Activated CD8-positive, alpha-beta memory T cell treated with anti-CD3 and anti-CD28 coated beads, Interleukin-2, amount 50 U/mL, for 1 hour (primary cell): ENCODE data around the gene MDM2.

Source experiments
- DNase-seq: peaks from one replicate; pipeline ENCODE4 v3.0.0-alpha.2; 2020; ENCODE audit errors: extremely low read depth

MDM2 gene

DNA sequence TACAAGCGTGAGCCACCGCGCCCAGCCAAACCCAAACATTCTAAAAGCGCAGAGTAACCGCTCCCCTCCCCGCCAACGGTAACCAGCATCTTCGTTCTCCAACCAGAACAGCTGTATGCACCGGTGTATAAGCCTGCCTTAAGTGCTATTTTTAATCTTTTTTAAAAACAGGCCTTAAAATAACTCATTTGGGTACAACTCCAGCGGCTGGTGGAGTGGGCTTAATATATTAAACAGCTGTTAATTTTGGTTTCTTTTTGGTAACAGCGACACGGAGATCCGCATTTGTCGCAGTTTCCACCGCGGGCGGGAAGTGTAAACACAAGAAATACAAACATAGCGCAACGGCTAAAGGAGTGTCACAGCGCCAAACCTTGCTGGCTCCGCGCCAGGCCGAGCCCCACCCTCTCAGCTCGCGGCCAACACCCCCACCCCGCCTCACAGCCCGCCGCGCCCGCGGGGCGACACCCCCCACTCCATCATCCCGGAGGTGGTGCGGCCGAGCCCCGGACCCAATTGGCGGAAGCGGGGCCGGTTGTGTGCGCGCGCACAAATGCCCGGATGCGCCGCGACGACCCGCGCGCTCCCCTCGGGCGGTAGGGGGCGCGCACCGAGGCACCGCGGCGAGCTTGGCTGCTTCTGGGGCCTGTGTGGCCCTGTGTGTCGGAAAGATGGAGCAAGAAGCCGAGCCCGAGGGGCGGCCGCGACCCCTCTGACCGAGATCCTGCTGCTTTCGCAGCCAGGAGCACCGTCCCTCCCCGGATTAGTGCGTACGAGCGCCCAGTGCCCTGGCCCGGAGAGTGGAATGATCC, at the start of gene MDM2:
Gene MDM2, plus strand, starts transcription at position 602 of the 812 bp plus-strand sequence. CDS start 301 bp downstream, outside the sequence.
- DNase-seq: peak; percentile 88

DNA sequence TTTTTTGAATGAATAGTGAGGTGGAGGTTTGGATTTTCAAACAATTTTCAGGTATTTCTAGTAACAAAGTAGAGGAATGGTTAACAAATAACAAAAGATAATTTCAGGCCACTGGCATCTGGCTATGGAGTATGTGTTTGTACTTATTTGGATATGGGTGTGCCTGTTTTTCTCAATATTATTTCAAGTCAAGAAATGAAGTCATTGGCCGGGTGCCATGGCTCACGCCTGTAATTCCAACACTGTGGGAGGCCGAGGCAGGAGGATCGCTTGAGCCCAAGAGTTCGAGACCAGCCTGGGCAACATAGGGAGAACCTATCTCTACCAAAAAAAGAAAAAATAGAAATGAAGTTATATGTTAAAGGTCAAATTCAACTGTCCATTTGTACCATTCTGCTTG, 48.1 kb upstream of the MDM2 start:
- no peak for DNase-seq

DNA sequence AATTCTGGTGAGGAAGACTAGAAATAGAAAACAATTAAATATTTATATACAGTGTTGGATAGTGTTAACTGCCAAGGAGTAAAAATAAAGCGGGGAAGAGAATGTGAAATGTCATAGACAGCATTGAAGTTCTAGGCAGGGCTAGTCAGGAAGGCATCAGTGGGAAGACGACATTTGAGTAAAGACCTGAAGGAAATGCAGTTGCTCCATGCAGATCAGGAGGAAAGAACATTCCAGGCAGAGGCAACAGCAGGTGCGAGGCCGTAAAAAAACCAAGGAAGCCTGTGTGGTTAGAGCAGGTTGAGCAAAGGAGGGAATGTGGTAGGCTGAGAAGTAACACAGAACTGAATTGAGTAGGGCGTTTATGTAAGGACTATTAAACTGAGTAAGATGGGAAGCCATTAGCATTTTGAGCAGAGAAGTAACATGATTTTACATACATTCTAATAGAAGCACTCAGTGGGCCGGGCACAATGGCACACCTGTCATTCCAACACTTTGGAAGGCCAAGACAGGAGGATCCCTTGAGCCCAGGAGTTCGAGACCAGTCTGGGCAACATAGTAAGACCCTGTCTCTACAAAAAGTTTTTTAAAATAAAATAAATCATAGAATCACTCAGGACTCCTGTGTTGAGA, 47.1 kb upstream of the MDM2 start:
- DNase-seq: no peak

DNA sequence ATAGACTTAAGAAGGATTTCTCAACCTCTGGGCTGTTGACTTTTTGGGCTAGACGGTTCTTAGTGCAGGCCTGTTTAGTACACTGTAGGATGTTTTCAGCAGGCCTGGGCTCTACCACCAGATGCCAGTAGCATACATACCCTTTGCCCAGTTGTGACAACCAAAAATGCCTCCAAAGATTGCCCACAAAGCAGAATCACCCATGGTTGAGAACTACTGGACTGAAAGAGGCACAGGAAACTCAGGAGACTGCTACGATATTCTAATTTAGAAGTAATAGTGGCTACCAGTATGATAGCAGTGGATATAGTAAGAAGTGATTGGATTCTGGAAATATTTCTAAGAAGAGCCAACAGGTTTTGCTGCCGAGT, 46.5 kb upstream of the MDM2 start:
- DNase-seq: no peak

DNA sequence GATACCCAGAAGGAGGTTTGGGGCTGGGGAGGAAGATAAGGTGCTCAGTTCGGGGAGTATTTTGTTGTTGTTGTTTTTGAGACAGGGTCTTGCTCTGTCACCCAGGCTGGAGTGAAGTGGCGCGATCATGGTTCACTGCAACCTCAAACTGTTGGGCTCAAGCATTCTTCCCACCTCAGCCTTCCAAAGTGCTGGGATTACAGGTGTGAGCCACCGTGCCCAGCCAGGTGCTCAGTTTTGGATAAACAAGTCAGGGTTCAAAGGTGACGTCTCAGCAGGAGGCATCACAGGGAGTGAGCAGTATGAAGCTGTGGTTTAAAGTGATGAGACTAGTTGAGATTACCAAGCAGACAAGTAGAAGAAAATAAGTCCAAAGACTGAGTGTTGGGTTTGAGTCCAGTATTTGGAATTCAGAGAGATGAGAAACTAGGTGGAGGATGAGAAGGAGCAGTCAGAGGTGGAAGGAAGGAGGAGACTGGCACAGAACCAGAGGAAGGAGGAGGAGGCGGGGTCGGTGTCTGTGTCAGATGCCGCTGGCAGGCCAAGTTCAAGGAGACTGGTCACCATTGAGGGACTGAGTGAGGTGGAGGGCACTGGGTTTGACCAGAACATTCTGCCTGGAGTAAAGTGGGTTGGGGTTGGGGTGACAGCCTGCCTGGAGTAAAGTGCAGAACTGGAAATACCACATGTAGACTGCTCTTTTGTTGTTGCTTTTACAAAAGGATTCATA, 45.9 kb upstream of the MDM2 start:
- no peak for DNase-seq

DNA sequence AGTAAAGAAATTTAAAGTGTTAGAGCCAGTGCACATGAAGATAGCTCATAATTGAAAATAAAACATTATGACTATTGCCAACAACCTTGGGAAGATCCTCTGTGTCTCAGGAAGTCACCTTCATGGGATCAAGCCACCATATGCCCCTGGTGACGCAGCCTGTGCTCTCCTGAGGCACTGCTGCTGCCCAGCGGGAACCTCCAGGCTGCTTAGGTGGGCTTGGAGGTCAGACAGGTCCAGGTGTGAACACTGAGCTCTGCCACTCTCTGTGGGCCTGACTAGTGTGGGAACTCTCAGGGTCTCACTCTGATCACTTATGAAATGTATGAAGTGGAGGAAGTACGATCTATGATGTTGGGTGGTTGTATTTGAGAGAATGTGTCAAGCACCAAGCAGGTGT, 45.3 kb upstream of the MDM2 start:
- DNase-seq: no peak

DNA sequence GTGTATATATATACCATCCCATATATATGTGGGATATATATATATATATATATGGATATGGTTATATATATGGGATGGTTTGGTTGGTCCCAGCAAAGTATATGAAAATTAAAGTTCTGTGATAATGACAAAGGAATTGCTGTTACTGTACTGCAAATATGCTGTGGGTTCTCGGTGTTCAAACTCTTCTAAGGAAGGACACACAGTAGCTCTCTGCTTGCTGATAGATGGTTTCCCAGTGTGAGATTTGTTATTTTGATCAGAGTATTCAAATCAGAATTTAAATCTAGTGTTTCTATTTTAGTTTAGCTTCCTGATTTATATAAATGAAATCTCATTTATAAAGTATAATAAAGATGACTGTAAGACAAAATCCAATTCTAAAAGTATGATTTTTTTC, 42.3 kb upstream of the MDM2 start:
- DNase-seq: no peak

DNA sequence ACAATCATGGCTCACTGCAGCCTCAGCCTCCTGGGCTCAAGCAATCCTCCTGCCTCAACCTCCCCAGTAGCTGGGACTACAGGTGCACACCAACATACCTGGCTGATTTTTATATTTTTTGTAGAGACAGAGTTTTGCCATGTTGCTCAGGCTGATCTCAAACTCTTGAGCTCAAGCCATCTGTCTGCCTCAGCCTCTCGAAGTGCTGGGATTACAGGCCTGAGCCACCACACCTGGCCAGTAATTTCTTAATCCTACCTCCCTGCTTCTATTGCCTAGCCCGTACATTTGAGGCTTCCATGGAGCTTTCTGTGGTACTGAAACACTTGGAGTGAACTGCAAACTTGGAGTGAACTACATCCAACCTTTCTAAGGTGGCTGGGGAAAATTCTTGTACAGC, 41.3 kb upstream of the MDM2 start:
- no peak for DNase-seq

DNA sequence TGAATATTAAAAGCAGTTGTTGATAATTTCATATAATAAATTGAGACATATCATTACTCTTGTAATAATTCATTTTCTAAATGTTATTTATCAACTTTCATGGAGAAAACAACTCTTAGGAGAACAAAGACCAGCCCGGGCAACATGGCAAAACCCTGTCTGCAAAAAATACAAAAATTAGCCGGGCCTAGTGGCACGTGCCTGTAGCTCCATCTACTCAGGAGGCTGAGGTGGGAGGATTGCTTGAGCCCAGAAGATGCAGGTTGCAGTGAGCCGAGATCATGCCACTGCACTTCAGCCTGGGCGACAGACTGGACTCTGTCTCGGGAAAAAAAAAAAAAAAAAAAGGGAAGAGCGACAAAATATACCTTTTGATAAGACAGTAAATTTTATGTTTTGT, 40.8 kb upstream of the MDM2 start:
- no peak for DNase-seq

DNA sequence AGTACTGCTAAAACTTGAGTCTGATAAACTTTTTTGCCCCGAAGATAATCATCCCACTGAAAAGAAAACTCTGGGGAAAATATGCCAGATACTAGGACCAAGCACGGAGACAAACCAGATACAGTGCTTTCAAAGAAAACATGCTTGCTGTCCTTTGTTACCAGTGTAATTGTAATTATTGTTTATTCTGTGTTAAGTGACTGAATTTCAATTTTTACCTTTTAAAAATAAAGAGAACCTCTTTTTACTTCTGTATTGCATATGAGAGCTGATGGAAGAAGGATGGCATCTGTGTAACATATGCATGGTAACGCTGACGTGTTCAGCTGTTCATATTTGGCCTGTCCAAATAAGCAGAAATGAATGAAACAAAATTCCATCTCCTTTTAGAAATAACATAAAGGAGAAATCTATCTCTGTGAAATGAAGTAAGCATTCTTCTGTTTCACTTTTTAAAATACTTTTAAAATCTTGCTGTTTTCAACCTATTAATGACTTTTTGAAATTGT, 39.5 kb upstream of the MDM2 start:
- no peak for DNase-seq

DNA sequence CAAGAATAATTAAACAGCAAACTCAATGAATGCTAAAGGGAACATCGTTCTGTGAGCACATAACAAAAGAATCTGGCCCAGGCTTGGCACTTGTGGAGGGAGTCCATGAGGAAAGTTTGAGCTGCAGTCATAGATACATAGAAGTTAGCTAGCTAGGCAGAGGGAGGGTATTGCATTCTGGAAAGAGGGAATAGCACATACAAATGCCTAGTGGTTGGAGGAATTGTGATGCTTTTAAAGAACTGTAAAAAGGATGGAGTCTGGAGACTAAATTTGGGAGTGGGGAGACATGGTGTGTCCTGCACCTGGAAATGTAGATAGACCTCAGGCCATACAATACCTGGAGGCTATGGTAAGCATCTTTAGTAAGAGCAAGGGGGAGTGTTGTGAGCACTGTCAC, 38.0 kb upstream of the MDM2 start:
- DNase-seq: no peak

DNA sequence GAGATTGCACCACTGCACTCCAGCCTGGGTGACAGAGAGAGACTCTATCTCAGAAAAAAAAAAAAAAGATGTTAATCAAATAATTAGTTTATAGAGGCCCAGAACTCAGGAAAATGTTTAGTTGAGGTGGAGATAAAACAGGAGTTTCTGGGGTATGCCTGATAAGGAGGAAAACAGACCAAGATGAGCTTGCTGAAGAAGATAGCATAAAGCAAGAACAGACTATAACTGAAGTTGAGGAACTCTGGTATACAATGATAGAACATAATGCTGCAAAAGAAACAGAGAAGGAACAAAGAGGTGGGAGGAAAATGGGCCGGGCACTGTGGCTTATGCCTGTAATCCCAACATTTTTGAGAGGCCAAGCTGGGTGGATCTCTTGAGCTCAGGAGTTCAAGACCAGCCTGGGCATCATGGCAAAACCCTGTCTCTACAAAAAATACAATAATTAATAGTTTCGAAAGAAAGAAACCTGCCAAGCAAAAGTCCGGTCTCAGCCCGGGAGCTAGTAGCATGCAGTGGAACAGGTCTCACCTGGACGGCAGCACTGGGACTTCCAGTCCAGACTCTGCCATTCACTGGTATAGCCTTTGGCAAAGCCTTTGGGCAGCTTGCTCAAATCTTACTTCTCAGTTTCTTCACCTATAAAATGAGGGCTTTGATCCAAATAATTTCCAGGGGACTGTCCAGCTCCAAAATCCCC, 36.6 kb upstream of the MDM2 start:
- no peak for DNase-seq

DNA sequence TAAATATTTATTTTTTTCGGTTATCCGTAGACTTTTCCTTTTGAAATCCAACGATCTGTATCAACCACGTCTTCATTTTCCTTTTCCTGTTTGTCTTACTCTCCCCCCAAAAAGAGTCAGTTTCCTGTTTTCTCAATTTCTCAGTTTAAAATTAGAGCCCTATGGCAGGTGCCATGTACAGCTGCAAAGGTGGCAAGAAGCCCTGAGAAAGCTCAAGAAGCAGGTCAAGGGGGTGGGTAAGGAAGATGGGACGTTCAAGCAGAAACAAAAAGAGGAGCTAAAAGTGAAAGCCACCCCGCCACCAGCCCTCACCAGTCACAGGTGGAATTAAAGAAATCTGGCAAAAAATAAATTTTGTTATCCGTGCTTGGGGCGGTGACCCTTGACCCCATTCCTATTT, 35.3 kb upstream of the MDM2 start:
- DNase-seq: no peak

DNA sequence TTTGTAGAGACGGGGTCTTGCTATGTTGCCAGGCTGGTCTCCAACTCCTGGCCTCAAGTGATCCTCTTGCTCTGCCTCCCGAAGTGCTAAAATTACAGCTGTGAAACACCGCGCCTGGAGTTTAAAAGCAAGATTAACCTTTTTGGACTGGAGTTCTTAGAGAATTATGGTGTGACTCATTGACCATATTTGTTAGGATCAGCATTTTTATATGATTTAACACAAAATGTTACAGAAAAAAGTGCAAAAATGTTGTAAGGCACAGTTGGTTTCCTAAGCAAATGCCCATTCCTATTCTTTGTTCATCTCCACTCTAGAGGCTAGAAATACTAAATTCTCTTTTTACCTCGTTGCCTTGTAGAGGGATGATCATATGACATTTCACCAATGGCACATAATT, 34.4 kb upstream of the MDM2 start:
- DNase-seq: no peak

DNA sequence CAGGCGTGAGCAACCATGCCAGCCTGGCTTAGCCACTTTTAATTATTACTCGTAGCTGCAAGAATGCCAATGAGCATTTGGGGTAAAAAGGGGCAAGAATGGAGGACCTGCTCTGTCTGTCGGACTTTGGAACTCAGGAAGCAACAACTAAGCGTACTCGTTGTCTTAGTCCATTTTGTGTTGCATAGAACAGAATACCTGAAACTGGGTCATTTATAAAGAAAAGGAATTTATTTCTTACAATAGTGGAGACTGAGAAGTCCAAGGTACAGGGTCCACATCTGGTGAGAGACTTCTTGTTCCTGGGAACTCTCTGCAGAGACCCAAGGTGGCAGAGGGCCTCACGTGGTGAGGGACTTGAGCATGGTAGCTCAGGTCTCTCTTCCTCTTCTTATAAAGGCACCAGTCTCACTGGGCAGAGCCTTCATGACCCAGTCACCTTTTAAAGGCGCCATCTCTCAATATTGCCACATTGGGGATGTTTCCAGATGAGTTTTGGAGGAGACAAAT, 32.8 kb upstream of the MDM2 start:
- no peak for DNase-seq

DNA sequence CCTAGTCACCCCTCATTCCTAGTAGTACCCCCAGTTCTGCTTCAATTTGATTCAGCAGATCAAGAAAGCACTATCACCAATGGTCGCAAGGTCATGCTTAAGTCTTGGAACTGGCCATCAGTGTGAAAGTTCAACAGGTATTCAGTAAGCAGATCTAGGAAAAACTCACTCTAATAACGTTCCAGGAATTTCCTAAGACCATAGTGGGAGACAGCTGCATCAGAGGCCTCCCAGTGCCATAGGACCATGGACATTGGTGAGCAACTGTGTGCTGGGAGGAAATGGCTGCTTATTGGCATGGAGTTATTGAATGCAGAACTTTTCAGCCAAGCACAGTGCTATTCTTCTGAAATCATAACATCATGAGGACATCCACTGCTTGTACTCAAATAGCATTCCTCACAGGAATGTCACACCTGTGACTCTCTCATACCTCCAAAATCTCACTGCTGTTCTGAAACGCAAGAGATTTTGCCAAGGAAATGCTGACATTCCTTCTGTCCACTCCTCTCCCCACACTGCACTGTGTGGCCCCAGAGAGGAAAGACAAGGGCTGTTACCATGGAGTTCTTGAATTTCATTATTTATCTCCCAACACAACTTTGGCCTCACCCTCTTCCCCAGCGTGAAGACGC, 30.9 kb upstream of the MDM2 start:
- DNase-seq: no peak

DNA sequence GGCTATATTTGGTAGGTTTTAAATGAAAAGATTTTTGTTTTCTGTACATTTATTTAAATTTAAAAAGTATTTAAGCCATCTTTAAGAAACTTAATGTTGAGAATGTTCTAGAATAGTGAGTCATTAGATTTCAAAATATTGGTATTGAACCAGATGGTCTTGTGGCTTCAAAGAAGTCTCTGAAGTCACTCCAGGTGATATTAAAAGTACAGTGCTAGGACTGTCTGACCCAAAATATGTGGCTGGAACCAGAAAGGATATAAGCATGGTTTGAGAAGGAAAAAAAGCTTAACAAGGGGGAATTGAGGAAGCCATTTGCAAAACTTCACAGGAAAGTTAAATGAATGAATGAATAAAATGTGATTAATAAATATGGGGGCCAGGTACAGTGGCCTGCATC, 28.7 kb upstream of the MDM2 start:
- DNase-seq: no peak

DNA sequence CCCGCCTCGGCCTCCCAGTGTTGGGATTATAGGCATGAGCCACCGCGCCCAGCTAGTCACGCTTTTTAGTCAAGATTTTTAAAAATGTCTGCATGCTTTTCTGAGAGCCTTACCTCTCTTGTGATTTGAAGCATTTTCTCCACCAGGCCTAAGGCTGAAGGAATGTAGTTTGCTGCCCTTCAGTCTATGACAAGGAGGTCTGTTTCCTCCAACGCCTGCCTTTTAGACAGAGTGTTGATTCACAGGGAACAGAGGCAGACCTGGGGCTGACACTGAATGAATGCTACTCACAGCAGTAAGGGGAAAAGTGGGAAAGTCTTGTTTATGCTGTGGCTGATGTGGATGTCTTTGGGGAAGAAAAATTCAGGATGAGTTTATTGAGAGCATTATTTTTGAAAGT, 27.2 kb upstream of the MDM2 start:
- no peak for DNase-seq

DNA sequence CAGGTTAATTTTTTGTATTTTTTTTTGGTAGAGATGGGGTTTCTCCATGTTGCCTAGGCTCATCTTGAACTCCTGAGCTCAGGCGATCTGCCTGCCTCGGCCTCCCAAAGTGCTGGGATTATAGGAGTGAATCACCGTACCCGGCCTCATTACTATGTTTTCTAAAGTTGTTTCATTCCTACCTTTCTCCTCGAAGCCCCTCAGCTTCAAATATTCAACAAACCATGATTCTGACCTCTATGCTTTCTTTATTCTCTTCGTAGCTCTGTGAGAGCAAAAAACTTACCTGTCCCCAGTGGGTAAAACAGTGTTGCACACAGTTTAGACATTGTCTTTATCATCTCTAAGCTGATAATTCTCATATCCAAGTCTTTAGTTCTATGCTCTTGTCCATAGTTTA, 26.2 kb upstream of the MDM2 start:
- DNase-seq: no peak

DNA sequence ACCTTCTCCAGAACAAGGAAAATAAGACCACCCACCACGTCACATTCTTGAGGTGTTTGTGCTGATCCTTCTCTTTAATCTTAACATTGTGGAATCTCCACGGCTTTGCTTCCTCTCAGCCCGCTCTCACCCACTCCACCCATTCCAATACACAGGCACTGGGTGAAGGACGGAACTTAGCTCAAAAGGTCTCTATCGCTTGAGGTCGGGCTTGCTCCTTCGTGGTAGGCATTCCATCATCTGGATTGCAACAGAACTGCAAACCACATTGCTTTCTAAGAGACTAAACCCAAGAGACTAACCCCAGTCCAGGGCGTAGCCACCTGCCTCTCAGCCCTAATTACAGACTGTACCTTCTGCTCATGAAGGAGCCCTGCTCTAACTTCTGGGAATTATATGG, 24.0 kb upstream of the MDM2 start:
- no peak for DNase-seq

DNA sequence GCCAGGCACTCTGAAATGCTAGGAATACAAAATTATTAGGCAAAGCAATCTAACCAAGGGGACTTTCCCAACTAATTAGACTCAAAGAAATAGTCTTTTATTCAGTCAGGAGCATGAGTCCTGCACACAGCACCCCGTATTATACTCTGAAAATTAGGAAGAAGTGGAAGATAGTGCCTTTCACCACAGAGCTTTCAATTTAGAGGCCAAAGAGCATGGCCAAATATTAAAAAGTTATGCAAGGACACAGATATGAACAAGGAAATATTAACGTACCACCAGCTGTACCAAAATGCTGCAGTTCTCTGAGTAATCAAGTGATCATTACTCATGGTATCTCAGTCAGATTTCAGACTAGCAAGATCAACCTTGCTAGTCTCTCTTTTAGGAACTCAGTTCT, 22.6 kb upstream of the MDM2 start:
- no peak for DNase-seq

DNA sequence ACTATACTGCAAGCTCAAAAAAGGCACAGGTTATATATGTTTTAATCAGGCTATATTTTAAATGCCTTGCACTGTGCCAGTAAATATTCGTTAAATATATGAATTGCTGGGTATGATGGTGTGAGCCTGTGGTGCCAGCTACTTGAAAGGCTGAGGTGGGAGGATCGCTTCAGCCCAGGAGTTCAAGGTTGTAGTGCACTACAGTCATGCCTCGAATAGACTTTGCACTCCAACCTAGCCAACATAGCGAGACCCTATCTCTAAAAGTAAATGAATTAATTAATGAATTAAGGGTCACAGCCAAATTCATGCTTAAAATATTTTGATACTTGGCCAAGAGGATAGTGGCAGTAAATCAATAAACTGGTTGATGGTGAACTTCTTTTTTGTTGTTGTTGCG, 22.2 kb upstream of the MDM2 start:
- DNase-seq: no peak
